Upper lobe of right lung (tissue), 1 donor: ENCODE measurements around the gene NINJ2. TPM values are rescaled to one million over a fixed set of nuclear protein-coding genes. Genes with fewer than 3 reads are reported as not detected.

ENCODE experiments used
- ATAC-seq: fragments of 200-7000 bp; cut with Tn5 transposase; one replicate; pipeline ENCODE4 v1.9.1; 2020; ENCODE audit warnings: mild to moderate bottlenecking, moderate library complexity
- DNase-seq: peaks from one replicate; pipeline ENCODE4 v3.0.0-alpha.2; 2020
- H3K27ac ChIP-seq: fragments of 200-600 bp; one replicate; pipeline ENCODE4 v1.8.0; 2022
- H3K27me3 ChIP-seq: fragments of 200-600 bp; one replicate; pipeline ENCODE4 v1.8.0; 2022; ENCODE audit warnings: mild to moderate bottlenecking
- H3K36me3 ChIP-seq: fragments of 200-600 bp; one replicate; pipeline ENCODE4 v1.8.0; 2022
- H3K4me1 ChIP-seq: fragments of 200-600 bp; one replicate; pipeline ENCODE4 v1.8.0; 2022
- H3K4me3 ChIP-seq: fragments of 200-600 bp; one replicate; pipeline ENCODE4 v1.8.0; 2022; ENCODE audit warnings: mild to moderate bottlenecking
- H3K9me3 ChIP-seq: fragments of 200-600 bp; one replicate; pipeline ENCODE4 v1.8.0; 2022
- intact Hi-C: fragments of 100-400 bp; cut with DNase I; formaldehyde crosslinking; loops from one replicate; pipeline ENCODE4 v1.11.0; 2022
- total RNA-seq: library from RNA; stranded (reverse); fragmentation: NEBNext Ultra II Directional; extraction: Animal tissue kit (Norgen Biotek cat#: 25700); gene quantifications from one replicate; pipeline ENCODE4 v1.2.1, GENCODE V29; 2021
- TF ChIP-seq, protein P1 (sequence below): fragments of 200-600 bp; IDR thresholded peaks from one replicate; pipeline ENCODE4 v1.8.0; 2022; ENCODE audit warnings: antibody characterized with exemption
- donor health status: DM: no; HTN: yes; CAD: no; lungs with severe emphysema.

Gene NINJ2
- total RNA-seq, 1 donor from 2014 or later: 23.4 TPM

DNA sequence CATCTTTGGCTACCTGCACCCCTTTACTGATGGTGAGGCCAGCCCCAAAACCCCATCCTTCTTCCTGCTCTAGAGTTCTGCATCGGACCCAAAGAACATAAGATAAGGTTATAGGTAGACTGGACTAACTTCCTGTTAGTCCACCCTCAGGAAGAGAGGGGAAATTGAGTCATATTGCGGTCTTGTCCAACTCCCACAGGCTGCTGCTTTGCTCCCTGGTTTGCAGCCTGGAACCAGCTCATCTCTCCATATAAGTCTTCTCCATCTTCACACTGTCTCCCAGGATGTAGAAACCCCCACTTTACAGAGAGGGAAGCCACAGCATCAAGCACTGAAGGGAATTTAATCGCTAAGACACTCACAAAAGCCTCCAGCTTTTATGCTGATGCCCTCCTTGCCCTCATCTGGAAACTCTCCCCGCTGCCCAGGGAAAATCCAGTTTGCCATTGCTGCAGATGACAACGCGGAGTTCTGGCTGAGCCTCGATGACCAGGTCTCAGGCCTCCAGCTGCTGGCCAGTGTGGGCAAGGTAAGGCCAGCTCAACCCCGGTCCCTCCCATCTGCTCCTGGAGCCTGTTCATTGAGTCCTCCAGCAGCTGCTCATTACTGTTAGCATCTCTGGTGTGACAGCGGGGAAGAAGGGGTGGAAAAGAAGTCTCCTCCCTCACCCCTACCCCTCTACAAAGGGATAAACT is 118.2 kb downstream of the NINJ2 start:
- no peak for DNase-seq
- Histone ChIP-seq H3K27ac (no peak overlapping the region), H3K36me3 (no peaks in the 10 kb centered on the region), H3K27me3 (no peaks in the 10 kb centered on the region), H3K4me1 (no peaks in the 10 kb centered on the region), H3K4me3 (no peak overlapping the region), H3K9me3 (no peaks in the 10 kb centered on the region)
- TF ChIP-seq, protein P1, sequence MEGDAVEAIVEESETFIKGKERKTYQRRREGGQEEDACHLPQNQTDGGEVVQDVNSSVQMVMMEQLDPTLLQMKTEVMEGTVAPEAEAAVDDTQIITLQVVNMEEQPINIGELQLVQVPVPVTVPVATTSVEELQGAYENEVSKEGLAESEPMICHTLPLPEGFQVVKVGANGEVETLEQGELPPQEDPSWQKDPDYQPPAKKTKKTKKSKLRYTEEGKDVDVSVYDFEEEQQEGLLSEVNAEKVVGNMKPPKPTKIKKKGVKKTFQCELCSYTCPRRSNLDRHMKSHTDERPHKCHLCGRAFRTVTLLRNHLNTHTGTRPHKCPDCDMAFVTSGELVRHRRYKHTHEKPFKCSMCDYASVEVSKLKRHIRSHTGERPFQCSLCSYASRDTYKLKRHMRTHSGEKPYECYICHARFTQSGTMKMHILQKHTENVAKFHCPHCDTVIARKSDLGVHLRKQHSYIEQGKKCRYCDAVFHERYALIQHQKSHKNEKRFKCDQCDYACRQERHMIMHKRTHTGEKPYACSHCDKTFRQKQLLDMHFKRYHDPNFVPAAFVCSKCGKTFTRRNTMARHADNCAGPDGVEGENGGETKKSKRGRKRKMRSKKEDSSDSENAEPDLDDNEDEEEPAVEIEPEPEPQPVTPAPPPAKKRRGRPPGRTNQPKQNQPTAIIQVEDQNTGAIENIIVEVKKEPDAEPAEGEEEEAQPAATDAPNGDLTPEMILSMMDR: no peak
- intact Hi-C loops: loop anchor here (5.0 kb wide), 1 partner anchor 93 kb away; no protein-coding TSS in a partner anchor
- ATAC-seq: no peak

DNA sequence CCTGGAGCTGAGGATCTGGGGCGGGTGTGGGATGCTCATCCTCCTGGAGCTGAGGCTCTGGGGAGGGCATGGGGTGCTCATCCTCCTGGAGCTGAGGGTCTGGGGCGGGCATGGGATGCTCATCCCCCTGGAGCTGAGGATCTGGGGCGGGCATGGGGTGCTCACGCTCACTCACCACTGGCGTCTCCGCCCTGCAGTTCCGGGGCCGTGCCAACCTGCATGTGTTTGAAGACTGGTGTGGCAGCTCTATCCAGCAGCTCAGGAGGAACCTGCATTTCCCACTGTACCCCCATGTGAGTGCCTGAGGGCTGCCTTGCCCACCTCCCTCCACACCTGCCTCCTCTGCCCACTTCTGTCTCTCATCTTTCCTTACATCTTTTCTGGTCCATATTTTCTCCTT is 119.1 kb downstream of the NINJ2 start:
- Histone ChIP-seq H3K4me3 (no peak overlapping the region), H3K27me3 (no peaks in the 10 kb centered on the region), H3K36me3 (no peaks in the 10 kb centered on the region), H3K9me3 (no peaks in the 10 kb centered on the region), H3K27ac (no peak overlapping the region), H3K4me1 (peaks cover 1% of the 10 kb centered on the region)
- ATAC-seq: no peak
- TF ChIP-seq, protein P1: no peak
- no peak for DNase-seq
- intact Hi-C loops: no loop called here

DNA sequence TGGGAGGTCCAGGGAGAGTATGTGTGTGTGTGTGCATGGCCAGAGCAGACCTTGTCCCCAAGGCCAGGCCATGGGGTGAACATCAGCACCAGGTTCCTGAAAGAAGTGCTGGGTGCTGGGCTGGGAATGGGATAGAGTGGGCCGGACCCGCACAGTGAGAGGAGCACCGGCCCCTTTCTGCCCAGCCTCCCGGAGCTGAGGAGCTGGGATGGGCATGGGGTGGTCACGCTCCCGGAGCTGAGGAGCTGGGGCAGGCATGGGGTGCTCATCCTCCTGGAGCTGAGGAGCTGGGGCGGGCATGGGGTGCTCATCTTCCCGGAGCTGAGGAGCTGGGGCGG is 120.2 kb downstream of the NINJ2 start:
- ATAC-seq (no peak), DNase-seq (no peak)
- no peaks in the 10 kb centered on the region for H3K27me3 ChIP-seq
- intact Hi-C loops: no loop called here
- no peak overlapping the region for H3K27ac ChIP-seq
- no peaks in the 10 kb centered on the region for H3K36me3 ChIP-seq
- peaks cover 10% of the 10 kb centered on the region for H3K4me1 ChIP-seq
- no peaks in the 10 kb centered on the region for H3K9me3 ChIP-seq
- H3K4me3 ChIP-seq: no peak overlapping the region
- TF ChIP-seq, protein P1: no peak

DNA sequence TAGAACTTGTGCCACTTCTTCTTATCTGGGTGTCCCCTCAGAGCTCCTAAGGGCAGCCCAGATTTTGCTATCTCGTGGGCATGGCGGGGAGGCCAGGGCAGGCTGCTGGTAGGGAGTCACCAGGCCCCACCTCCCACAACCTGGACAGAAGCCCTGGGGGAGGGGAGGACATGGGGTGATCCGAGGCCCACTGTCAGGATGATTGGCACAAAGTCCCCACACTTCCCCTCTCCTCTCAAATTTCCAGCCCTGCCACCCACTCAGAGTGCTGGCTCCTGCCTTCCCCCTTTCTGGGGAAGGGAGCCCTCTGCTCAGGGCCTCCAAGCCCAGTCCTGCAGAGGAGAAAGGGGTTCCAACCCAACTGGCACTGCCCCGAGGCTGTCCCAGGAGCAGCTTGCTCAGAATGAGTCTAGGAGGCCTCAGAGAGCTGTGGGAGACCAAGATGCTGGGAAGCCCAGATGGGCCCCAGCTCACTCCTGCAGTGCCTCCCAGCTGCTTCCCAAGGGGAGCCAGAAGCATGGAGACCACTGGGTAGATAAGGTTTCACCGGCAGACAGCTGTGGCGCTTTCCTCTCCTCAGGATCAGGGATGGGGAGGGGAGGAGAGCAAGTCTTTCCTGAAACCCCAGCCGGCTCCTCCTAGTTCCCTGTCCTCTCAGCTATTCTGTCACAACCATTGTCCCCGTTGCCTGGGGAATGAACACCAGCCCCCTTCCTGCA is 120.7 kb downstream of the NINJ2 start:
- TF ChIP-seq, protein P1: no peak
- no peak for DNase-seq
- intact Hi-C loops: no loop called here
- Histone ChIP-seq H3K4me1 (peaks cover 12% of the 10 kb centered on the region), H3K4me3 (no peak overlapping the region), H3K27me3 (no peaks in the 10 kb centered on the region), H3K9me3 (no peaks in the 10 kb centered on the region), H3K27ac (no peak overlapping the region), H3K36me3 (no peaks in the 10 kb centered on the region)
- no peak for ATAC-seq

DNA sequence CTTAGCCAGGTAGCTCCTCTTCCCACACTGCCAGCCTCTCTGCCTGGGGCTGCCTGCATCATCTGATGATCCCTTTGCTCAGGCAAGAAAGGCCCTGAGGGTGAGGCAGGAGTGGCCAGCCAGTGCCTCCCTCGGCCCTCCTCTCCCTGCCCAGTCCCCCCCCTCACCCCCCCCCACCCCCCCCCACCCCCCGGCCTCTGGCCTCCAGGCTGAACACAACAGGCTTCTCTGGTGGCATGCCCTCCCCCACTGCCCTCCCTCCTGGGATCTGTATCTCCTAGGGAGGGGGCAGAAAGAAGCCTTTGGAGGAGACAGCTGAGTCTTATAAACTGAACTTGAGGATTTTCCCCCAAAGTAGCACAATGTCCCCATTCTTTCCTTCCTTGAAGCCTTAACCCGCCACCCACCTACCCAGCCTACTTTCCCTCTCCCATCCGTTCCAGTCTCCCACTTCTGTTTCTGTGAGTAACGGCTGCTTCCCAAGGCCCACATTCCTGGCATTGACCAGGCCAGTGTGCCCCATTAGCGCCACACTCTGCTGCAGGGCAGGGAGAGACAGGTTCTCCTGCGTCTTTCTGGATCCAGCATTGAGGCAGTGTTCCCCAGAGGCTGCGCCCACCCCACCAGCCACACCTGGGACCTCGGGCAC is 121.4 kb downstream of the NINJ2 start:
- Histone ChIP-seq H3K27ac (no peak overlapping the region), H3K4me3 (no peak overlapping the region), H3K4me1 (peaks cover 12% of the 10 kb centered on the region), H3K27me3 (no peaks in the 10 kb centered on the region), H3K36me3 (no peaks in the 10 kb centered on the region), H3K9me3 (no peaks in the 10 kb centered on the region)
- DNase-seq (no peak), ATAC-seq (no peak)
- TF ChIP-seq, protein P1: no peak
- intact Hi-C loops: no loop called here
